DND-41 (cell line): ENCODE results near the gene SEC14L2.

Source experiments
- EZH2 ChIP-seq: IDR thresholded peaks from 3 replicates; pipeline ENCODE4 v1.6.1; 2012; ENCODE audit warnings: borderline replicate concordance, low read depth, mild to moderate bottlenecking, moderate library complexity, low read length, inconsistent platforms; ENCODE audit not compliant: severe bottlenecking
- TF ChIP-seq, protein P1 (sequence below): IDR thresholded peaks from 2 replicates; pipeline ENCODE4 v1.5.1; 2012; ENCODE audit warnings: borderline replicate concordance, low read length, moderate library complexity, mild to moderate bottlenecking; ENCODE audit not compliant: poor library complexity, severe bottlenecking; ENCODE audit errors: extremely low read depth

DNA sequence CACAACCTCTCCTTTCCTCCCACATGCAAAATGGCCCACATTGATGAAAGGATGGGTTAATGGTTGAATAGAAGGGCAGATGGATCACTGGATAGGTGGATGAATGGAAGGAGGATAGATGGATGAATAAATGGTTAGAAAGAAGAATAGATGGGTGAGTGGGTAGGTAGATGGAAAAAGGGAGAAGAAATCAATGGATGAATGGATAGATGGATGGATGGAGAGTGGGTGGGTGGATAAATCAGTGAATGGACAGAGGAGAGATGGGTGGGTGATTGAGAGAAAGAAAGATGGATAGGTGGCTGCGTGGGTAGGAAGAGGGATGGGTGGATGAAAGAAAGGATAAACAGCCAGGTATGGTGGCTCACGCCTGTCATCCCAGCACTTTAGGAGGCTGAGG, 73.8 kb downstream of the SEC14L2 start:
- TF ChIP-seq, protein P1, sequence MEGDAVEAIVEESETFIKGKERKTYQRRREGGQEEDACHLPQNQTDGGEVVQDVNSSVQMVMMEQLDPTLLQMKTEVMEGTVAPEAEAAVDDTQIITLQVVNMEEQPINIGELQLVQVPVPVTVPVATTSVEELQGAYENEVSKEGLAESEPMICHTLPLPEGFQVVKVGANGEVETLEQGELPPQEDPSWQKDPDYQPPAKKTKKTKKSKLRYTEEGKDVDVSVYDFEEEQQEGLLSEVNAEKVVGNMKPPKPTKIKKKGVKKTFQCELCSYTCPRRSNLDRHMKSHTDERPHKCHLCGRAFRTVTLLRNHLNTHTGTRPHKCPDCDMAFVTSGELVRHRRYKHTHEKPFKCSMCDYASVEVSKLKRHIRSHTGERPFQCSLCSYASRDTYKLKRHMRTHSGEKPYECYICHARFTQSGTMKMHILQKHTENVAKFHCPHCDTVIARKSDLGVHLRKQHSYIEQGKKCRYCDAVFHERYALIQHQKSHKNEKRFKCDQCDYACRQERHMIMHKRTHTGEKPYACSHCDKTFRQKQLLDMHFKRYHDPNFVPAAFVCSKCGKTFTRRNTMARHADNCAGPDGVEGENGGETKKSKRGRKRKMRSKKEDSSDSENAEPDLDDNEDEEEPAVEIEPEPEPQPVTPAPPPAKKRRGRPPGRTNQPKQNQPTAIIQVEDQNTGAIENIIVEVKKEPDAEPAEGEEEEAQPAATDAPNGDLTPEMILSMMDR = no peak
- no peak for TF ChIP-seq EZH2
